BLaER1 treated with 17β-estradiol and CSF1 and Interleukin-3, amounts not matched to agents 10 nM and 100 nM (cell line): ENCODE measurements around the gene CNTN1.

ENCODE experiments used
- H3K27ac ChIP-seq, 11 experiments: shearing (Covaris generic); formaldehyde crosslinking; 2 replicates each; pipeline ENCODE4 v1.8.1; 2022
- H3K27me3 ChIP-seq, 11 experiments: shearing (Covaris generic); formaldehyde crosslinking; 2 replicates each; pipeline ENCODE4 v1.8.1; 2022
- H3K36me3 ChIP-seq, 11 experiments: shearing (Covaris generic); formaldehyde crosslinking; 2 replicates each; pipeline ENCODE4 v1.8.1; 2022
- H3K4me1 ChIP-seq, 10 experiments: shearing (Covaris generic); formaldehyde crosslinking; 2 replicates each; pipeline ENCODE4 v1.8.1; 2022
- H3K4me2 ChIP-seq, 11 experiments: shearing (Covaris generic); formaldehyde crosslinking; 2 replicates each; pipeline ENCODE4 v1.8.1; 2022
- H3K4me3 ChIP-seq, 10 experiments: shearing (Covaris generic); formaldehyde crosslinking; 2 replicates each; pipeline ENCODE4 v1.8.1; 2022
- H3K9ac ChIP-seq, 11 experiments: shearing (Covaris generic); formaldehyde crosslinking; 2 replicates each; pipeline ENCODE4 v1.8.1; 2022
- H3K9me3 ChIP-seq, 11 experiments: shearing (Covaris generic); formaldehyde crosslinking; replicated peaks in 1 of 11; 2 replicates each; pipeline ENCODE4 v1.8.1; 2022
- H4K20me1 ChIP-seq, 11 experiments: shearing (Covaris generic); formaldehyde crosslinking; 2 replicates each; pipeline ENCODE4 v1.8.1; 2022
- Cebpa-rat ChIP-seq, 11 experiments: shearing (Covaris generic); IDR thresholded peaks; 2 replicates each; pipeline ENCODE4 v1.8.1; 2022

The CNTN1 gene

DNA sequence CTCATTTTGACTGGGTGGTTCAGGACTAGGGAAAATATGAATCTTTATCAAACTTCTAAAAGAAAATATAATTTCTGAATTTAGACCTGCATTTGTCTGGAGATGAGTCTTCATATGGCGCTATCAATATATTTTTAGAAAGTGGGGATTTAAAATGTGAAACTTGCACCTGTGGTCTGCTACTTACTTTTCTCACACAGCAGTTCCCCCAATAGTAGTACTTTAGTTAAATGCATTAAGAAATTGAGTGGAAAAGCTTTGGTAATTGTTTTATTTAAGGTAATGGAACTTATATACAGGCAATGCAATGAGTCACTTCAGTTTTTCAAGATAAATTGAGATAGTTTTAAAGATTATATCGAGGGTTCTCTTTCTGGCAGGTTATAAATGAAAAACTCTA is 91.9 kb downstream of the CNTN1 start:
- no peak overlapping the region for H3K27ac ChIP-seq
- H3K4me1 ChIP-seq, result no peaks in the 10 kb centered on the region

DNA sequence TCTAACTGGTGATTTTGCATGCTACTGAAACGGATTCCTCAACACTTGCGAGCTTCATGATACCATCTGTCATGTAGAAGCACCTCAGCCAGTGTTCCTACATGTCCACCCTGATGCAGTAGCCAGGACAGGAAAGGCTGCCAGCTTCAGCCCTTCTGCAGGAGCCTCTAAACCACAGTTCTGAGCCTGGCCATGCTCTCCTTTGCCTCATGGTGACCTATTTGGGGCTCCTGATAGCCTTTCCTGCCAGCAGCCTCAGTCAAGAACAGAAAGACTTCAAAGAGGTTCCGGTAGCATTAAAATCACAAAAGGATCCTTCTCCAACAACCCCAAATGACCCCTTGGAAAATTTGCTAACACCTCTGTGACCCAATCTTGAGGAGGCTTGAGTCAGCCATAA is 96.0 kb downstream of the CNTN1 start:
- Histone ChIP-seq H3K4me3 (no peak overlapping the region), H3K9me3 (no peaks in the 10 kb centered on the region), H3K27ac (no peak overlapping the region), H3K4me1 (no peaks in the 10 kb centered on the region), H4K20me1 (no peaks in the 10 kb centered on the region), H3K27me3 (no peaks in the 10 kb centered on the region), H3K36me3 (no peaks in the 10 kb centered on the region), H3K9ac (no peak overlapping the region), H3K4me2 (no peak overlapping the region)
- TF ChIP-seq Cebpa-rat (IDR thresholded peaks at IDR 0.05), result no peak

More for the DNA sequence above, 91.9 kb downstream of the CNTN1 start:
- no peak overlapping the region for H3K9ac ChIP-seq
- no peaks in the 10 kb centered on the region for H3K27me3 ChIP-seq
- no peak overlapping the region for H3K4me3 ChIP-seq
- no peak overlapping the region for H3K4me2 ChIP-seq
- no peaks in the 10 kb centered on the region for H3K9me3 ChIP-seq
- no peaks in the 10 kb centered on the region for H4K20me1 ChIP-seq
- H3K36me3 ChIP-seq, result no peaks in the 10 kb centered on the region
- no peak for TF ChIP-seq Cebpa-rat (IDR thresholded peaks at IDR 0.05)

- Histone ChIP-seq H3K27ac (no peak overlapping the region), H3K27me3 (no peaks in the 10 kb centered on the region), H3K4me1 (no peaks in the 10 kb centered on the region), H3K4me2 (no peak overlapping the region), H4K20me1 (no peaks in the 10 kb centered on the region; a peak in 1 of 22 replicates), H3K9ac (no peak overlapping the region), H3K36me3 (no peaks in the 10 kb centered on the region), H3K4me3 (no peak overlapping the region), H3K9me3 (no peaks in the 10 kb centered on the region)
- TF ChIP-seq Cebpa-rat (IDR thresholded peaks at IDR 0.05), result no peak
These were observed 100.7 kb downstream of the CNTN1 start for GRCh38 chr12:40792792-40793386.

DNA sequence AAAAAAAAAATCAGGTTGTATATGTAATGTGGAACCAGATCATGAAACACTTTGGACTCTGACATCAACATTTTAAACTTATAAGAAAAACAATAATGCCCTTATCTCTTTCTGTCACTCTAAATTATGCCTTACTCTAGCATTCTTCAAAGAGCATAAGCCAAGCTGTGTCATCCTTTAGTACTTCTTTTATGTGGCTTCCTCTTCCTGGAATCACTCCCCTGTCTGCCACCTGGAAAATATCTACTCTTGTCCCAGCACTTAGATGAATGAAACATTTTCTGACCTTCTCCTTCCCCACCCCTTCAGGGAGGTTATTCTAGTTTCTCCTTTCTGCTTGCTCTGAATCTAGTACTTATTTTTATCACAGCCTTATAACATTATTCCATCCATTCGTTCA is 101.2 kb downstream of the CNTN1 start:
- H3K36me3 ChIP-seq, result no peaks in the 10 kb centered on the region

GRCh38 chr12:40794087-40794486 is 101.8 kb downstream of the CNTN1 start:
- TF ChIP-seq Cebpa-rat (IDR thresholded peaks at IDR 0.05), result no peak
- H3K9ac ChIP-seq, result no peak overlapping the region
- H3K27ac ChIP-seq, result no peak overlapping the region
- no peaks in the 10 kb centered on the region; a peak in 1 of 22 replicates for H4K20me1 ChIP-seq
- no peaks in the 10 kb centered on the region for H3K4me1 ChIP-seq
- no peaks in the 10 kb centered on the region for H3K36me3 ChIP-seq
- H3K4me3 ChIP-seq, result no peak overlapping the region
- H3K27me3 ChIP-seq, result no peaks in the 10 kb centered on the region
- no peak overlapping the region for H3K4me2 ChIP-seq
- H3K9me3 ChIP-seq, result no peaks in the 10 kb centered on the region

More for the DNA sequence above, 101.2 kb downstream of the CNTN1 start:
- Histone ChIP-seq H3K4me2 (no peak overlapping the region), H3K4me1 (no peaks in the 10 kb centered on the region), H3K27me3 (no peaks in the 10 kb centered on the region), H3K9ac (no peak overlapping the region), H3K4me3 (no peak overlapping the region), H4K20me1 (no peaks in the 10 kb centered on the region; a peak in 1 of 22 replicates), H3K9me3 (no peaks in the 10 kb centered on the region), H3K27ac (no peak overlapping the region)
- TF ChIP-seq Cebpa-rat (IDR thresholded peaks at IDR 0.05), result no peak

- Histone ChIP-seq H3K36me3 (no peaks in the 10 kb centered on the region), H3K9me3 (no peaks in the 10 kb centered on the region), H3K4me1 (no peaks in the 10 kb centered on the region), H3K4me2 (no peak overlapping the region), H3K27me3 (no peaks in the 10 kb centered on the region), H3K9ac (no peak overlapping the region), H3K4me3 (no peak overlapping the region), H3K27ac (no peak overlapping the region), H4K20me1 (no peaks in the 10 kb centered on the region; a peak in 1 of 22 replicates)
- TF ChIP-seq Cebpa-rat (IDR thresholded peaks at IDR 0.05), result no peak
These were observed 108.8 kb downstream of the CNTN1 start for GRCh38 chr12:40801082-40801481.

GRCh38 chr12:40801861-40802260 is 109.6 kb downstream of the CNTN1 start:
- H3K4me1 ChIP-seq, result no peaks in the 10 kb centered on the region
- no peaks in the 10 kb centered on the region for H3K9me3 ChIP-seq
- H3K4me2 ChIP-seq, result no peak overlapping the region
- no peaks in the 10 kb centered on the region for H3K36me3 ChIP-seq
- H3K9ac ChIP-seq, result no peak overlapping the region
- no peaks in the 10 kb centered on the region; a peak in 1 of 22 replicates for H4K20me1 ChIP-seq
- H3K27ac ChIP-seq, result no peak overlapping the region
- TF ChIP-seq Cebpa-rat (IDR thresholded peaks at IDR 0.05), result no peak
- H3K4me3 ChIP-seq, result no peak overlapping the region
- H3K27me3 ChIP-seq, result no peaks in the 10 kb centered on the region

DNA sequence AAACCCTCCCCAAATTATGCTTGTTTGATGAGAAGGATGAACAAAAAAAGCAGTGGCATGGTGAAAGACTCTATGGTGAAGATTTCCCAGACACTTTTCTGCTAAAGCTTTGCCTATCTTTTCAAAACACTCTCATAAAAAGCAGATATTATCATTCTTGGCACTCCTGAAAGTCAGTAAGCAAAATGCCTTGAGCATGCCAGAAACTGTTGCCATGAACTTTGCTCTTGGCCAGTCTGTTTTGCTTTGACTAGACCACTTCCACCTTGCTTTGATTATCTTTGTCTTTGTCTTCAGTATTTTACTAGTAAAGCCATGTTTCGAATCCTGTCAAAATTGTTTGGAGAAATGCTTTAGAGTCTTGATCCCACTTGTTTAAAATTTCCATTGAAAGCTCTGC is 110.4 kb downstream of the CNTN1 start:
- Histone ChIP-seq H3K9ac (no peak overlapping the region), H3K4me1 (no peaks in the 10 kb centered on the region), H3K9me3 (no peaks in the 10 kb centered on the region), H3K27me3 (no peaks in the 10 kb centered on the region), H3K4me3 (no peak overlapping the region), H3K36me3 (no peaks in the 10 kb centered on the region), H3K27ac (no peak overlapping the region), H3K4me2 (no peak overlapping the region), H4K20me1 (no peaks in the 10 kb centered on the region)
- no peak for TF ChIP-seq Cebpa-rat (IDR thresholded peaks at IDR 0.05)

DNA sequence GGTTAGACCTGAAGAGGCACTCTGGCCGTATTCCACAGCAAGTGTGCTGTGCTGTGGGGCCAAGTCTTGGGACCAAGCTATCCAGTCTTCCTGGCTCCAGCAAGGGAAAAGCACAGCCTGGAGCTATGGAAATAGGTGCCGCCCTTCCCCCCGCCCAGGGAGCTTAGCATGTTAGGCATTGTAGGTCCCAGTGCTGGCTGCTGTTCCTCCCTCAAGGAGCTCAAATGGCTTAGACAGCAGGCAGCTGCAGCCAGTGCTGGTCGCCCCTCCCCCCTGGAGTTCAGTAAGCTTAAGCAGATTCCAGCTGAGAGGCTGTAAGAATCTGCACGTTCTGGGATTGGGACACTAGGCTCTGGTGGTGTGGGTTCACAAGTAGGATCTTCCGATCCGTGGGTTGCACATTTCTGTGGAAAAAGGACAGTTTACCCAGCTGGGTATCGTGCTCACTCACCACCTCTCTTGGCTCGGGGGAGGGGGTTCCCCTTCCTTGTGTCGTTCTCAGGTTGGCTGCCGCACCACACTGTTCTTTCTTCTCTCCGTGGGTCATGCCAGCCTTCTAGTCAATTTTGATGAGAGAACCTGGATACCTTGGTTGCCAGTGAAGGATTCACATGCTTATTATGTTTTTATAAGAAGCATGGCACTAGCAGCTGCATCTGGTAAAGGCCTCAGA is 127.3 kb downstream of the CNTN1 start:
- no peak overlapping the region for H3K27ac ChIP-seq
- TF ChIP-seq Cebpa-rat (IDR thresholded peaks at IDR 0.05), result no peak
- H3K9me3 ChIP-seq, result no peaks in the 10 kb centered on the region
- H4K20me1 ChIP-seq, result no peaks in the 10 kb centered on the region
- H3K27me3 ChIP-seq, result no peaks in the 10 kb centered on the region
- H3K4me3 ChIP-seq, result no peak overlapping the region
- H3K36me3 ChIP-seq, result no peaks in the 10 kb centered on the region
- H3K9ac ChIP-seq, result no peak overlapping the region
- H3K4me1 ChIP-seq, result no peaks in the 10 kb centered on the region
- H3K4me2 ChIP-seq, result no peak overlapping the region

GRCh38 chr12:40820794-40821484 is 128.7 kb downstream of the CNTN1 start:
- no peak for TF ChIP-seq Cebpa-rat (IDR thresholded peaks at IDR 0.05)
- no peaks in the 10 kb centered on the region for H3K36me3 ChIP-seq

More at GRCh38 chr12:40820794-40821484, 128.7 kb downstream of the CNTN1 start:
- no peak overlapping the region for H3K27ac ChIP-seq
- no peaks in the 10 kb centered on the region for H3K4me1 ChIP-seq
- H4K20me1 ChIP-seq, result no peaks in the 10 kb centered on the region
- no peaks in the 10 kb centered on the region for H3K27me3 ChIP-seq
- H3K9me3 ChIP-seq, result no peaks in the 10 kb centered on the region
- no peak overlapping the region for H3K4me3 ChIP-seq
- no peak overlapping the region for H3K4me2 ChIP-seq
- no peak overlapping the region for H3K9ac ChIP-seq
